M059J (cell line): ENCODE measurements around the gene ALDH3B2. TPM values are rescaled to one million over a fixed set of nuclear protein-coding genes. Genes with fewer than 3 reads are reported as not detected.
"Not testable (repeated sequence)": the region's sequence is repeated elsewhere in the genome, so short reads cannot be mapped to it uniquely, and the experiment has no call there.

Experiments
- DNase-seq: peaks from one replicate; pipeline ENCODE4 v3.0.0-alpha.2; 2012; ENCODE audit warnings: low read depth
- total RNA-seq: library from RNA; depleted of rRNA; stranded (reverse); fragments of >200 nt; shearing (Covaris generic); gene quantifications from 2 replicates; pipeline ENCODE4 v1.2.3, GENCODE V29; 2014; rRNA removed

Gene ALDH3B2
- total RNA-seq: not detected in 2 replicates

GRCh38 chr11:67674442-67674871 lies at the start of gene ALDH3B2:
Gene ALDH3B2 (minus strand): TSS chr11:67674623. CDS start chr11:67666935, 7,688 bp downstream.
- DNase-seq: no peak

GRCh38 chr11:67723036-67723435 lies 48.6 kb upstream of the ALDH3B2 start:
- not testable (repeated sequence) for DNase-seq

- not testable (repeated sequence) for DNase-seq
Observed at GRCh38 chr11:67716226-67716625, 41.8 kb upstream of the ALDH3B2 start.

- not testable (repeated sequence) for DNase-seq
Observed at GRCh38 chr11:67715801-67716200, 41.4 kb upstream of the ALDH3B2 start.

GRCh38 chr11:67713892-67714509 lies 39.6 kb upstream of the ALDH3B2 start:
- not testable (repeated sequence) for DNase-seq

GRCh38 chr11:67711676-67712075 lies 37.3 kb upstream of the ALDH3B2 start:
- not testable (repeated sequence) for DNase-seq

GRCh38 chr11:67711212-67711611 lies 36.8 kb upstream of the ALDH3B2 start:
- not testable (repeated sequence) for DNase-seq

GRCh38 chr11:67709806-67710205 lies 35.4 kb upstream of the ALDH3B2 start:
- DNase-seq: not testable (repeated sequence)

- DNase-seq: no peak
Observed at GRCh38 chr11:67705264-67705663, 30.8 kb upstream of the ALDH3B2 start.

GRCh38 chr11:67704524-67704923 lies 30.1 kb upstream of the ALDH3B2 start:
- no peak for DNase-seq

- peak; percentile 74 for DNase-seq
Observed at GRCh38 chr11:67703709-67704108, 29.3 kb upstream of the ALDH3B2 start.

- DNase-seq: peak; percentile 34
Observed at GRCh38 chr11:67700548-67701262, 26.3 kb upstream of the ALDH3B2 start.

GRCh38 chr11:67700141-67700540 lies 25.7 kb upstream of the ALDH3B2 start:
- no peak for DNase-seq

- peak; percentile 61 for DNase-seq
Observed at GRCh38 chr11:67699521-67699920, 25.1 kb upstream of the ALDH3B2 start.

GRCh38 chr11:67698247-67698646 lies 23.8 kb upstream of the ALDH3B2 start:
- no peak for DNase-seq

- DNase-seq: no peak
Observed at GRCh38 chr11:67697846-67698245, 23.4 kb upstream of the ALDH3B2 start.

GRCh38 chr11:67696998-67697397 lies 22.6 kb upstream of the ALDH3B2 start:
- no peak for DNase-seq

GRCh38 chr11:67695606-67696005 lies 21.2 kb upstream of the ALDH3B2 start:
- DNase-seq: no peak

GRCh38 chr11:67694875-67695555 lies 20.6 kb upstream of the ALDH3B2 start:
- no peak for DNase-seq

- no peak for DNase-seq
Observed at GRCh38 chr11:67691149-67691548, 16.7 kb upstream of the ALDH3B2 start.

- DNase-seq: peak; percentile 38
Observed at GRCh38 chr11:67689178-67689577, 14.8 kb upstream of the ALDH3B2 start.

- no peak for DNase-seq
Observed at GRCh38 chr11:67687986-67688385, 13.6 kb upstream of the ALDH3B2 start.
